Mucosa of descending colon (tissue), 3 donors: ENCODE results near the gene AMER3. TPM values are rescaled to one million over a fixed set of nuclear protein-coding genes. Genes with fewer than 3 reads are reported as not detected.

Experiments
- ATAC-seq: fragments of 200-7000 bp; cut with Tn5 transposase; one replicate; pipeline ENCODE4 v1.9.1; 2020; ENCODE audit warnings: mild to moderate bottlenecking, moderate library complexity
- DNase-seq, 3 donors: peaks; one replicate each; pipeline ENCODE4 v3.0.0-alpha.2; 2020
- H3K36me3 ChIP-seq: fragments of 200-600 bp; one replicate; pipeline ENCODE4 v1.8.0; 2021; ENCODE audit warnings: low read depth, mild to moderate bottlenecking
- H3K4me1 ChIP-seq: fragments of 200-600 bp; one replicate; pipeline ENCODE4 v1.8.0; 2021; ENCODE audit warnings: low read depth, mild to moderate bottlenecking
- H3K4me3 ChIP-seq: fragments of 200-600 bp; one replicate; pipeline ENCODE4 v1.8.0; 2021; ENCODE audit warnings: mild to moderate bottlenecking
- H3K9me3 ChIP-seq: fragments of 200-600 bp; one replicate; pipeline ENCODE4 v1.8.0; 2021; ENCODE audit warnings: mild to moderate bottlenecking
- CTCF ChIP-seq: fragments of 200-600 bp; IDR thresholded peaks from one replicate; pipeline ENCODE4 v1.8.0; 2022; ENCODE audit warnings: antibody characterized with exemption, mild to moderate bottlenecking
- intact Hi-C, 2 donors: fragments of 100-400 bp; cut with DNase I in 1 of 2; cut with micrococcal nuclease in 1 of 2; formaldehyde crosslinking; loops; one replicate each; pipeline versions ENCODE4 v1.11.0 to v1.11.1; 2022; cut with DNase I, micrococcal nuclease
- total RNA-seq, 3 donors: library from RNA; stranded (reverse); fragmentation: NEBNext Ultra II Directional in 2 of 3; extraction: Animal tissue kit (Norgen Biotek cat#: 25700) in 2 of 3; gene quantifications; one replicate each; pipeline versions ENCODE4 v1.2.1 to v1.2.4, GENCODE V29; 2021 to 2023
- donor health status: DM: no; HTN: no; CAD: no; lungs with moderate emphysema.
- donor health status: DM: no; HTN: no; CAD: no.
- donor health status: DM: no; HTN: yes; CAD: no.

The AMER3 gene
- total RNA-seq, 3 donors from 2014 or later = 0.16 to 0.55 (median 0.52) TPM

GRCh38 chr2:130762910-130763385, 7.6 kb downstream of the AMER3 start:
- ATAC-seq (no peak), DNase-seq (no peak)
- H3K4me1 ChIP-seq = no peaks in the 10 kb centered on the region
- TF ChIP-seq CTCF = no peak
- H3K9me3 ChIP-seq = no peaks in the 10 kb centered on the region
- no peak overlapping the region for H3K4me3 ChIP-seq
- intact Hi-C loops = no loop called here
- H3K36me3 ChIP-seq = no peaks in the 10 kb centered on the region

- intact Hi-C loops = no loop called here
- ATAC-seq (no peak), DNase-seq (no peak)
- TF ChIP-seq CTCF = no peak
- no peak overlapping the region for H3K4me3 ChIP-seq
- no peaks in the 10 kb centered on the region for H3K36me3 ChIP-seq
- no peaks in the 10 kb centered on the region for H3K4me1 ChIP-seq
- H3K9me3 ChIP-seq = no peaks in the 10 kb centered on the region
Observed at GRCh38 chr2:130763405-130763804, 8.1 kb downstream of the AMER3 start.

GRCh38 chr2:130764035-130764820, 8.9 kb downstream of the AMER3 start:
- DNase-seq = no peak
- no peak for ATAC-seq
- H3K9me3 ChIP-seq = no peaks in the 10 kb centered on the region
- no peaks in the 10 kb centered on the region for H3K36me3 ChIP-seq
- H3K4me1 ChIP-seq = no peaks in the 10 kb centered on the region
- H3K4me3 ChIP-seq = no peak overlapping the region
- intact Hi-C loops = no loop called here
- no peak for TF ChIP-seq CTCF

- intact Hi-C loops = no loop called here
- ATAC-seq (no peak), DNase-seq (no peak)
- Histone ChIP-seq H3K36me3 (no peaks in the 10 kb centered on the region), H3K9me3 (no peaks in the 10 kb centered on the region), H3K4me1 (no peaks in the 10 kb centered on the region), H3K4me3 (no peak overlapping the region)
- no peak for TF ChIP-seq CTCF
Observed at GRCh38 chr2:130764821-130765115, 9.4 kb downstream of the AMER3 start.

GRCh38 chr2:130765464-130765863, 10.1 kb downstream of the AMER3 start:
- Histone ChIP-seq H3K36me3 (no peaks in the 10 kb centered on the region), H3K9me3 (no peaks in the 10 kb centered on the region), H3K4me3 (no peak overlapping the region), H3K4me1 (no peaks in the 10 kb centered on the region)
- intact Hi-C loops = no loop called here
- no peak for TF ChIP-seq CTCF
- no peak for DNase-seq
- ATAC-seq = no peak
